NAMALWA (cell line): Measurements from ENCODE around the gene MFGE8.
A peak's percentile ranks its signal among the peaks of the same experiment; 100 is the strongest.

Experiments used
- DNase-seq: peaks from one replicate; pipeline ENCODE4 v3.0.0-alpha.2; 2015; ENCODE audit warnings: low spot score

MFGE8 gene

GRCh38 chr15:88899251-88899650 lies 13.9 kb downstream of the MFGE8 start:
- DNase-seq: no peak

- no peak for DNase-seq
Measured at GRCh38 chr15:88898736-88899135, 14.4 kb downstream of the MFGE8 start.

DNA sequence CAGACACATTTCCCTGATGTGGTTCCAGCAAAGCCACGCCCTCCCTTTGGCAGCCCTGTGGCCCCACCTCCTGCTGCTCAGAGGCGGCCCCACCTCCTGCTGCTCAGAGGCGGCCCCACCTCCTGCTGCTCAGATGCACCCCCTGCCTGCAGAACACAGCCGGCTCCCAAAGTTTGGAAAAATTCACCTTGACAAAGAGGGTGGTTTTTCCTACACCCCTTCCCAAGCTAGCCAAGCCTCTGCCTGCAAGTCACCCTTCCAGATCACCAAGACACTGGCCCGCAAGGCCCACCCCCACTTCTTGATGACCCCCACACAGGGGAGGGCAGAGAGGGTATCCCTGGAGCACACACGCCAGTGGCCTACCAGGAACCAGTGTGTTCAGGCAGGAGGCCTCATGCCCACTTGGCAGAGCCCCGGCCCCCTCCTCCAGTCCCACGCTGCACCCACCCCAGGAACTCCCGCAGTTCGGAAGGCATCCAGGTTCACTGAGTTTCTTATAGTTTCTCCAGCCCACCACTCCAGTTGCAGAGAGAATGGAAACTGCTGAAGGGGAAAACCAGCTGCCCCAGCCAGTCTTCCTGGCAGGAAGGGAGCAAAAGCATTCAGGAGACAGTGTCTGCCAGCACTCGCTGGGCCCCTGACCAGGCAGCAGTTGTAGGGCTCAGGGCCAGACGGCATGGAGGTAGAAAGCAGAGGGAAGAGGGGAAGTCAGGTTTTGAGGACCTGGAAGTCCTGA lies 15.6 kb downstream of the MFGE8 start:
- DNase-seq: peak; percentile 48

- DNase-seq: no peak
Measured at GRCh38 chr15:88897142-88897455, 16.1 kb downstream of the MFGE8 start.

- no peak for DNase-seq
Measured at GRCh38 chr15:88896333-88897033, 16.7 kb downstream of the MFGE8 start.

- no peak for DNase-seq
Measured at GRCh38 chr15:88894819-88895767, 18.1 kb downstream of the MFGE8 start, which contains the start of gene HAPLN3. HAPLN3 (minus strand) TSS chr15:88895544; CDS start chr15:88887298, 8,246 bp downstream.

DNA sequence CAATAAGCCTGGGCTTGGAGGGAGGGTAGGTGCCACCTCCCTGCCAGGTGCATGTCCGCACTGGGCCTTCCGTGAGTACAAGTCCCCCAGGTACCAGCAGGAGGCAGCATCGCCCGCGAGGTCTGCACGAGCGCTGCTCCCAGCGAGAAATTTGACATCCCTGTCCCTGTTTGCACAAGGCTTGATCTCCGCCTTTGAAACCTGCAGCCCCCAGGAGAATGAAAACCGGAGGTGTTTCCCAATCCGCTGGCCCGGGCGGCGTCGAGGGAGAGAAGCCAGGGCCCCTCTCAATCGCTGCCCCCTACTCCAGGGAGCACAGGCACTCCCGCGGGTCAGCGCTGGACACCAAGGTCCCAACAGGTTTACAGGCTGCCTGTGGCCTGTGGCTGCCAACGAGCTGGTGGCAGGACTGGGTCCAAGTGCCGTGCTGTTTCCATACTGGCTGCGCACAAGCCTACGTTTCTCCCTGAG lies 18.8 kb downstream of the MFGE8 start:
- DNase-seq: peak; percentile 46

DNA sequence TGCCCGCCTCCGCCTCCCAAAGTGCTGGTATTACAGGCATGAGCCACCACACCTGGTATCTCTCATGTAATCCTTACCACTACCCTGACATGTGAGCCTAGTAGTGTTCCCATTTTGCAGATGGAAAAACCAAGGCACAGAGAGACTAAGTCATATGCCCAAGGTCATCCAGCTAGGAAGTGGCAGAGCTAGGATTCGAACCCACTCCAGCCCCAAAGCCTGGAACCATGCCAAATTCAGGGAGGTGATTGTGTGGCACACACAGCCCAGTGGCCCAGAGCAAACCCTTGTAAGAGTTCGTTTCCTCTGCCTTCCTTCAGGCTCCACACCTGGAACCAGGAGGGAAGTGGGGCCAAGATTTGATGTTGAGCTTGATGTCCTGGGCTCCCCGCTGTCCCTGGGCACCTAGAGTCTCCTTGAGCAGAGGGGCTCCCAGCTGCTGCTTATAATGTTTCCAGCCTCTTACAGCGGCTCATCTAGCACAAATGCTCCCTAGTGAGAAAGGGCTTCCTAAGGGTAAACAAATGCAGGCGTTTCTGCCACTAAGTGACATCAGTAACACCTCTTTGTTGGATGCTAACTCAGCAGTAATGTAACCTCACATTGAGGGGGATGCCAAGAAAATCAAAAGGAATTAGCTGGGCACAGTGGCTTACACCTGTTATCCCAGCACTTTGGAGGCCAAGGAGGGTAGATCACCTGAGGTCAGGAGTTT lies 21.5 kb downstream of the MFGE8 start:
- no peak for DNase-seq

- no peak for DNase-seq
Measured at GRCh38 chr15:88890495-88890894, 22.7 kb downstream of the MFGE8 start.

- DNase-seq: no peak
Measured at GRCh38 chr15:88888719-88889118, 24.5 kb downstream of the MFGE8 start.

- DNase-seq: no peak
Measured at GRCh38 chr15:88887068-88887580, 26.1 kb downstream of the MFGE8 start.

- no peak for DNase-seq
Measured at GRCh38 chr15:88882785-88883184, 30.4 kb downstream of the MFGE8 start.

- DNase-seq: no peak
Measured at GRCh38 chr15:88881775-88882174, 31.4 kb downstream of the MFGE8 start.

DNA sequence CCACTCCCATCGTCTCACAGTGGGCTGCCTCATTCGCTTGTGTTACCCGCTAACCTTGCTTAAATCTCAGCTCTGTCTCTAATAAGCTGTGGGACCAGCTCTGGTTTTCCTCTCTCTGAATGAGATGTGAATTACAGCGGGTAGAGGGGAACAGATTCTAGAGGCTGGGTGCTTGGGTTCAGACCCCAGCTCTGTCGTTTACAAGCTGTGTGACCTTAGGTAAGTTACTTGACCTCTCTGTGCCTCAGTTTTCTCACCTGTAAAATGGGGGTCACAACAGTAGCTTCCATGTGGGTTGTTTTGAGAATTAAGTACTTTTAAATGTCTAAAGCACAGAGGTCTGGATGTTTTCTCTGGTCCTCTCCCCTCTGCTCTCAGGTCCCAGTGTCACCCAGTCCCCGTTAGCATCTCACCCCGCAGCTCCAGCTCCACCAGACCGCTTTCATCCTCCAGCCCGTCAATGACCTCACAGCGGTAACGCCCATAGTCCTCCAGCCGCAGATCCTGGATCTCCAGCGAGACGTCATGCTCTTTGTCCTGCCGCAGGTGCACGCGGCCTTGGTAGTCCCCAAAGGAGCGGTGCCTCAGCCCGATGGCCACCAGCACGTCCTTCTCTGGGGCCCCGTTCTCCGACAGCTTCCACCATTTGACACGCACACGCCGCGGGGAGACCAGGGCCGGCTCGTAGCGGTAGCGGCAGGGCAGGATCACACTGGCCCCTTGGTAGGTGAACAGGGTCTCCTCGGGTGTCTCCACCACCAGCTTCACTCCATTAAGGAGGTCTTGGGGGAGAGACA lies 32.0 kb downstream of the MFGE8 start:
- no peak for DNase-seq

GRCh38 chr15:88878720-88879184 lies 34.4 kb downstream of the MFGE8 start:
- DNase-seq: peak; percentile 72

GRCh38 chr15:88877906-88878305 lies 35.3 kb downstream of the MFGE8 start:
- no peak for DNase-seq

- DNase-seq: no peak
Measured at GRCh38 chr15:88877415-88877814, 35.8 kb downstream of the MFGE8 start.

GRCh38 chr15:88876573-88876972 lies 36.6 kb downstream of the MFGE8 start:
- DNase-seq: no peak

- DNase-seq: no peak
Measured at GRCh38 chr15:88874684-88875083, 38.5 kb downstream of the MFGE8 start.

GRCh38 chr15:88874275-88874674 lies 38.9 kb downstream of the MFGE8 start:
- no peak for DNase-seq

DNA sequence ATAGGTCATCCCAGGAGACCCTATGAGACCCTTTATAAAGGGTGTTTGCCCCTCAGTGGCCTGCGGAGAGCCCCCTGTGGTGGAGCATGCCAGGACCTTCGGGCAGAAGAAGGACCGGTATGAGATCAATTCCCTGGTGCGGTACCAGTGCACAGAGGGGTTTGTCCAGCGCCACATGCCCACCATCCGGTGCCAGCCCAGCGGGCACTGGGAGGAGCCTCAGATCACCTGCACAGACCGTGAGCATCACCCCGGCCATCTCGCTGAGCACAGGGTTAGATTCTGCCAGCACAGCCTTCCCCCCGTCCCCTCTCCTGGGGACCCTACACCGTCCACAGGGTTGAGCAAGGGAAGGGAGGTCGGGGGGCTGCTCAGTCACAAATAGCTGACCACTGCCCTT lies 39.4 kb downstream of the MFGE8 start:
- no peak for DNase-seq
